K562 treated with DMSO at 1 percent for 4 hours (cell line): ENCODE results near the gene LSMEM2. TPM values are rescaled to one million over a fixed set of nuclear protein-coding genes. Genes with fewer than 3 reads are reported as not detected.

Source experiments
- total RNA-seq: library from RNA; unstranded; fragments of 300-600 nt; gene quantifications from 2 replicates; pipeline ENCODE4 v1.2.3, GENCODE V29; 2022; ENCODE audit not compliant: insufficient read depth

The LSMEM2 gene
- total RNA-seq: 0.47 TPM in 1 of 2 replicates, not detected in the other

GRCh38 chr3:50278880-50279224 is at the start of gene LSMEM2:
Gene LSMEM2, plus strand, starts transcription at chr3:50279087. Its CDS starts 27 bp downstream, at chr3:50279114.

GRCh38 chr3:50235716-50236483 is 43.0 kb upstream of the LSMEM2 start, which contains the start of gene GNAI2:
Gene GNAI2, plus strand, starts transcription at chr3:50236204. Its CDS starts 132 bp downstream, at chr3:50236336.

GRCh38 chr3:50268703-50269451 is 10.0 kb upstream of the LSMEM2 start, which contains the start of gene SEMA3B:
Gene SEMA3B, plus strand, starts transcription at chr3:50269147. Its CDS starts 94 bp downstream, at chr3:50269241.

GRCh38 chr3:50292159-50293078 is 13.5 kb downstream of the LSMEM2 start, which contains the start of gene IFRD2:
Gene IFRD2, minus strand, starts transcription at chr3:50292429. Its CDS starts 155 bp downstream, at chr3:50292274.

GRCh38 chr3:50298836-50299637 is 20.1 kb downstream of the LSMEM2 start, which contains the start of the genes HYAL3 and NAA80:
Gene HYAL3, minus strand, starts transcription at chr3:50299405. Its CDS starts 3,803 bp downstream, at chr3:50295602.
Gene NAA80, minus strand, starts transcription at chr3:50299405. Its CDS starts 1,942 bp downstream, at chr3:50297463.

GRCh38 chr3:50303013-50303815 is 24.3 kb downstream of the LSMEM2 start, which contains the start of gene HYAL1:
Gene HYAL1, minus strand, starts transcription at chr3:50303574. Its CDS starts 618 bp downstream, at chr3:50302956.

GRCh38 chr3:50322386-50323091 is 43.7 kb downstream of the LSMEM2 start, which contains the start of gene HYAL2:
Gene HYAL2, minus strand, starts transcription at chr3:50322745. Its CDS starts 2,256 bp downstream, at chr3:50320489.

GRCh38 chr3:50327943-50328691 is 49.2 kb downstream of the LSMEM2 start, which contains the start of gene TUSC2:
Gene TUSC2, minus strand, starts transcription at chr3:50328223. Its CDS starts 124 bp downstream, at chr3:50328099.

Other genes with a start within 250 kb of the LSMEM2 start
- 38.5 and 47.1 TPM in 2 replicates for gene RBM5, start 190.2 kb upstream of the LSMEM2 start, total RNA-seq
- 2.4 and 3.7 TPM in 2 replicates for gene SEMA3F, start 123.8 kb upstream of the LSMEM2 start, total RNA-seq
- not detected in 2 replicates for gene GNAT1, start 87.5 kb upstream of the LSMEM2 start, total RNA-seq
- not detected in 2 replicates for gene SLC38A3, start 73.8 kb upstream of the LSMEM2 start, total RNA-seq
- 85.7 and 91.4 TPM in 2 replicates for gene GNAI2, start 42.9 kb upstream of the LSMEM2 start, total RNA-seq
- 2.9 and 3.8 TPM in 2 replicates for gene SEMA3B, start 9.9 kb upstream of the LSMEM2 start, total RNA-seq
- 36.1 and 41.2 TPM in 2 replicates for gene IFRD2, start 13.3 kb downstream of the LSMEM2 start, total RNA-seq
- 11.0 and 12.0 TPM in 2 replicates for gene HYAL3, start 20.3 kb downstream of the LSMEM2 start, total RNA-seq
- 9.2 and 10.6 TPM in 2 replicates for gene NAA80, start 20.3 kb downstream of the LSMEM2 start, total RNA-seq
- gene HYAL1, start 24.5 kb downstream of the LSMEM2 start, total RNA-seq: 3.6 and 4.9 TPM in 2 replicates
- gene HYAL2, start 43.7 kb downstream of the LSMEM2 start, total RNA-seq: 7.4 and 12.3 TPM in 2 replicates
- gene TUSC2, start 49.1 kb downstream of the LSMEM2 start, total RNA-seq: 29.7 and 46.9 TPM in 2 replicates
- gene RASSF1, start 61.7 kb downstream of the LSMEM2 start, total RNA-seq: 75.6 and 80.3 TPM in 2 replicates
- gene ZMYND10, start 66.6 kb downstream of the LSMEM2 start, total RNA-seq: 1.7 and 2.7 TPM in 2 replicates
- gene NPRL2, start 71.7 kb downstream of the LSMEM2 start, total RNA-seq: 28.9 and 35.2 TPM in 2 replicates
- 9.7 and 11.7 TPM in 2 replicates for gene CYB561D2, start 71.8 kb downstream of the LSMEM2 start, total RNA-seq
- 26.6 and 33.3 TPM in 2 replicates for gene TMEM115, start 80.4 kb downstream of the LSMEM2 start, total RNA-seq
- gene CACNA2D2, start 224.5 kb downstream of the LSMEM2 start, total RNA-seq: 0.35 TPM in 1 of 2 replicates, not detected in the other